Stimulated activated CD8-positive, alpha-beta memory T cell treated with anti-CD3 and anti-CD28 coated beads, Interleukin-4, amount 100 ng/mL, for 48 hours (primary cell): ENCODE measurements around the gene DTX1.

ENCODE experiments used
- DNase-seq: peaks from one replicate; pipeline ENCODE4 v3.0.0-alpha.2; 2020

Gene DTX1

GRCh38 chr12:113071135-113072112, 14.9 kb downstream of the DTX1 start:
- no peak for DNase-seq

GRCh38 chr12:113072136-113072535, 15.6 kb downstream of the DTX1 start:
- DNase-seq: no peak

- no peak for DNase-seq
These were observed 17.1 kb downstream of the DTX1 start for GRCh38 chr12:113073586-113073985.

- DNase-seq: no peak
These were observed 18.7 kb downstream of the DTX1 start for GRCh38 chr12:113075137-113075683.

GRCh38 chr12:113077057-113077858, 20.7 kb downstream of the DTX1 start:
- no peak for DNase-seq

GRCh38 chr12:113077859-113078255, 21.3 kb downstream of the DTX1 start:
- no peak for DNase-seq

GRCh38 chr12:113081873-113082272, 25.3 kb downstream of the DTX1 start:
- no peak for DNase-seq

- DNase-seq: no peak
These were observed 26.1 kb downstream of the DTX1 start for GRCh38 chr12:113082486-113083148.

GRCh38 chr12:113083863-113084435, 27.4 kb downstream of the DTX1 start:
- DNase-seq: no peak

- DNase-seq: peak; percentile 49
These were observed 30.0 kb downstream of the DTX1 start for GRCh38 chr12:113086249-113087164.

GRCh38 chr12:113087193-113087592, 30.7 kb downstream of the DTX1 start:
- DNase-seq: no peak

GRCh38 chr12:113088037-113088436, 31.5 kb downstream of the DTX1 start:
- DNase-seq: no peak

GRCh38 chr12:113088971-113089756, 32.6 kb downstream of the DTX1 start:
- DNase-seq: peak; percentile 79

- no peak for DNase-seq
These were observed 33.3 kb downstream of the DTX1 start for GRCh38 chr12:113089839-113090238.

- DNase-seq: no peak
These were observed 34.2 kb downstream of the DTX1 start for GRCh38 chr12:113090740-113091139.

GRCh38 chr12:113091506-113091905, 35.0 kb downstream of the DTX1 start:
- no peak for DNase-seq

- DNase-seq: no peak
These were observed 36.3 kb downstream of the DTX1 start for GRCh38 chr12:113092607-113093408.

GRCh38 chr12:113093409-113094101, 37.0 kb downstream of the DTX1 start:
- DNase-seq: no peak

GRCh38 chr12:113094738-113095137, 38.2 kb downstream of the DTX1 start:
- no peak for DNase-seq
